SH-SY5Y (cell line): ENCODE results near the gene CCDC184.

ENCODE experiments used
- GATA2 ChIP-seq: IDR thresholded peaks from 2 replicates; pipeline ENCODE4 v1.6.1; 2011; ENCODE audit warnings: mild to moderate bottlenecking, low read depth, low read length
- GATA3 ChIP-seq: IDR thresholded peaks from 2 replicates; pipeline ENCODE4 v1.6.1; 2011; ENCODE audit warnings: low read depth, mild to moderate bottlenecking, low read length, moderate library complexity

GRCh38 chr12:48142818-48143674 lies 40.4 kb upstream of the CCDC184 start:
- no peak for TF ChIP-seq GATA3
- TF ChIP-seq GATA2 = no peak
